Hematopoietic multipotent progenitor cell (in vitro differentiated cells): ENCODE data around the gene SIRT3. TPM values are rescaled to one million over a fixed set of nuclear protein-coding genes. Genes with fewer than 3 reads are reported as not detected.

Experiments
- DNase-seq, 3 donors: peaks; one replicate each; pipeline ENCODE4 v3.0.0-alpha.2; 2011 to 2015; ENCODE audit warnings: low read depth in 2 of 3, low spot score in 2 of 3
- total RNA-seq: library from RNA; depleted of rRNA; stranded (reverse); fragments of >200 nt; gene quantifications from one replicate; pipeline ENCODE4 v1.2.3, GENCODE V29; 2012

SIRT3 gene
- 17.8 TPM for total RNA-seq

GRCh38 chr11:235997-236773 is at the start of gene SIRT3:
Gene SIRT3, minus strand, starts transcription at chr11:236342. Its CDS starts 14 bp downstream, at chr11:236328.
- peak; percentile 74 to 90 (median 85) for DNase-seq

- no peak for DNase-seq
Observed at GRCh38 chr11:285894-286220, 49.7 kb upstream of the SIRT3 start.

GRCh38 chr11:285021-285893 is 49.1 kb upstream of the SIRT3 start:
- no peak for DNase-seq

- DNase-seq: no peak
Observed at GRCh38 chr11:284105-285020, 48.2 kb upstream of the SIRT3 start.

GRCh38 chr11:283405-284104 is 47.4 kb upstream of the SIRT3 start:
- no peak for DNase-seq

GRCh38 chr11:282630-283360 is 46.7 kb upstream of the SIRT3 start:
- DNase-seq: no peak

GRCh38 chr11:282171-282570 is 46.0 kb upstream of the SIRT3 start:
- no peak for DNase-seq

GRCh38 chr11:281486-282161 is 45.5 kb upstream of the SIRT3 start:
- no peak for DNase-seq

GRCh38 chr11:280706-281485 is 44.8 kb upstream of the SIRT3 start:
- peak in 1 of 3 donors; percentile 26 for DNase-seq

- peak in 1 of 3 donors; percentile 52 for DNase-seq
Observed at GRCh38 chr11:279966-280705, 44.0 kb upstream of the SIRT3 start.

GRCh38 chr11:279040-279965 is 43.2 kb upstream of the SIRT3 start:
- peak in 1 of 3 donors; percentile 16 for DNase-seq

GRCh38 chr11:278001-278951 is 42.1 kb upstream of the SIRT3 start, which contains the start of gene NLRP6:
Gene NLRP6, plus strand, starts transcription at chr11:278407. Its CDS starts 163 bp downstream, at chr11:278570.
- DNase-seq: no peak

GRCh38 chr11:276219-276618 is 40.1 kb upstream of the SIRT3 start:
- no peak for DNase-seq

GRCh38 chr11:272931-273198 is 36.7 kb upstream of the SIRT3 start:
- no peak for DNase-seq

GRCh38 chr11:272195-272930 is 36.2 kb upstream of the SIRT3 start:
- no peak for DNase-seq
